Neuronal stem cell (in vitro differentiated cells): ENCODE results near the gene MAPK14.

Experiments used
- DNase-seq: peaks from one replicate; pipeline ENCODE4 v3.0.0-alpha.2; 2013; ENCODE audit warnings: low spot score
- H2AFZ ChIP-seq: one replicate; pipeline ENCODE4 v1.6.1; 2013; ENCODE audit warnings: mild to moderate bottlenecking, low read length, inconsistent platforms
- H2AK5ac ChIP-seq: 2 replicates; pipeline ENCODE4 v1.6.1; 2013; ENCODE audit warnings: low read depth, mild to moderate bottlenecking, inconsistent platforms, low read length, moderate library complexity, mixed read lengths
- H2BK120ac ChIP-seq: 2 replicates; pipeline ENCODE4 v1.6.1; 2013; ENCODE audit warnings: low read depth, mild to moderate bottlenecking, inconsistent platforms, low read length, moderate library complexity, mixed read lengths
- H2BK12ac ChIP-seq: one replicate; pipeline ENCODE4 v1.6.1; 2013; ENCODE audit warnings: low read length, inconsistent platforms
- H2BK15ac ChIP-seq: 2 replicates; pipeline ENCODE4 v1.6.1; 2013; ENCODE audit warnings: mild to moderate bottlenecking, low read length, inconsistent platforms, mixed read lengths
- H2BK5ac ChIP-seq: one replicate; pipeline ENCODE4 v1.6.1; 2013; ENCODE audit warnings: inconsistent platforms, mild to moderate bottlenecking, low read length, moderate library complexity
- H3K14ac ChIP-seq: one replicate; pipeline ENCODE4 v1.6.1; 2013; ENCODE audit warnings: low read length, inconsistent platforms
- H3K18ac ChIP-seq: 2 replicates; pipeline ENCODE4 v1.6.1; 2013; ENCODE audit warnings: low read length, inconsistent platforms
- H3K23ac ChIP-seq: 2 replicates; pipeline ENCODE4 v1.6.1; 2013; ENCODE audit warnings: low read depth, mild to moderate bottlenecking, mixed read lengths, low read length, inconsistent platforms; ENCODE audit not compliant: poor library complexity
- H3K27ac ChIP-seq: replicated peaks from 3 replicates; pipeline ENCODE4 v1.5.1; 2013; ENCODE audit warnings: low read length, inconsistent platforms
- H3K27me3 ChIP-seq, 3 experiments: 2 replicates each; pipeline ENCODE4 v1.6.1; 2013; ENCODE audit warnings: low read length in 3 of 3, mild to moderate bottlenecking in 2 of 3, inconsistent platforms in 1 of 3, low read depth in 1 of 3, mixed read lengths in 1 of 3, moderate library complexity in 1 of 3; ENCODE audit not compliant: control insufficient read depth in 3 of 3, insufficient read depth in 3 of 3
- H3K36me3 ChIP-seq, 2 donors: replicated peaks in 1 of 2; 2 replicates each; pipeline ENCODE4 v1.6.1; 2013; ENCODE audit warnings: low read length in 2 of 2; ENCODE audit not compliant: control insufficient read depth in 2 of 2, insufficient read depth in 2 of 2
- H3K4ac ChIP-seq: 2 replicates; pipeline ENCODE4 v1.6.1; 2013; ENCODE audit warnings: inconsistent platforms, mild to moderate bottlenecking, low read length, moderate library complexity
- H3K4me1 ChIP-seq, 2 donors: 1 replicate in 1 of 2; 2 replicates in 1 of 2; pipeline ENCODE4 v1.6.1; 2013; ENCODE audit warnings: low read length in 2 of 2, low read depth in 1 of 2; ENCODE audit not compliant: control insufficient read depth in 2 of 2, insufficient read depth in 1 of 2
- H3K4me2 ChIP-seq: one replicate; pipeline ENCODE4 v1.6.1; 2013; ENCODE audit warnings: mild to moderate bottlenecking, low read length, inconsistent platforms; ENCODE audit not compliant: insufficient read depth, poor library complexity, severe bottlenecking
- H3K4me3 ChIP-seq, 2 donors: 2 replicates each; pipeline ENCODE4 v1.5.1; 2013; ENCODE audit warnings: low read length in 2 of 2, mild to moderate bottlenecking in 2 of 2, inconsistent platforms in 1 of 2, moderate library complexity in 1 of 2
- H3K79me1 ChIP-seq: one replicate; pipeline ENCODE4 v1.6.1; 2013; ENCODE audit warnings: low read depth, mild to moderate bottlenecking, inconsistent platforms, low read length, moderate library complexity
- H3K9ac ChIP-seq: one replicate; pipeline ENCODE4 v1.6.1; 2013; ENCODE audit warnings: mild to moderate bottlenecking, low read depth, low read length, inconsistent platforms; ENCODE audit not compliant: poor library complexity
- H3K9me3 ChIP-seq, 2 donors: replicated peaks in 1 of 2; 2 replicates each; pipeline versions ENCODE3 to v1.6.1; 2013; ENCODE audit warnings: low read length in 2 of 2, mild to moderate bottlenecking in 2 of 2, inconsistent platforms in 1 of 2, low read depth in 1 of 2, mixed read lengths in 1 of 2, moderate library complexity in 1 of 2; ENCODE audit not compliant: control insufficient read depth in 2 of 2, insufficient read depth in 1 of 2
- H4K8ac ChIP-seq: one replicate; pipeline ENCODE4 v1.6.1; 2013; ENCODE audit warnings: low read depth, mild to moderate bottlenecking, inconsistent platforms, low read length, moderate library complexity
- H4K91ac ChIP-seq: one replicate; pipeline ENCODE4 v1.6.1; 2013; ENCODE audit warnings: low read length, low read depth, mild to moderate bottlenecking, inconsistent platforms; ENCODE audit not compliant: poor library complexity
- WGBS, 2 donors: extraction: QIAGEN DNeasy Blood & Tissue Kit; methylation state at CpG; one replicate each; pipeline ENCODE4 v1.1.7; 2013; ENCODE audit warnings: missing lambda C conversion rate in 2 of 2, mixed read lengths in 1 of 2; ENCODE audit not compliant: insufficient read length in 2 of 2, insufficient replicate concordance in 1 of 2; ENCODE audit errors: extremely low coverage in 2 of 2; 5-methylcytosine and 5-hydroxymethylcytosine counted together

MAPK14 gene

GRCh38 chr6:36025260-36025931 is 2.2 kb upstream of the MAPK14 start:
- Histone ChIP-seq H3K4me3 (no peak overlapping the region), H3K4ac (no peak overlapping the region), H3K23ac (no peak overlapping the region), H3K9me3 (no peaks in the 10 kb centered on the region), H3K18ac (no peak overlapping the region), H3K27ac (no peak overlapping the region), H3K36me3 (no peaks in the 10 kb centered on the region), H2BK15ac (no peak overlapping the region), H4K91ac (no peak overlapping the region), H3K9ac (no peak overlapping the region), H3K14ac (no peak overlapping the region), H3K79me1 (peaks cover 6% of the 10 kb centered on the region), H2AFZ (no peak overlapping the region), H3K4me1 (peaks cover 9 to 12% of the 10 kb centered on the region in 2 donors), H2BK5ac (no peak overlapping the region), H2BK12ac (no peak overlapping the region), H3K4me2 (no peak overlapping the region), H2AK5ac (no peak overlapping the region), H2BK120ac (no peak overlapping the region), H4K8ac (no peak overlapping the region), H3K27me3 (no peaks in the 10 kb centered on the region)
- DNase-seq = no peak
- WGBS, 2 donors = no CpG with 5 or more reads among the region's 1 CpG

DNA sequence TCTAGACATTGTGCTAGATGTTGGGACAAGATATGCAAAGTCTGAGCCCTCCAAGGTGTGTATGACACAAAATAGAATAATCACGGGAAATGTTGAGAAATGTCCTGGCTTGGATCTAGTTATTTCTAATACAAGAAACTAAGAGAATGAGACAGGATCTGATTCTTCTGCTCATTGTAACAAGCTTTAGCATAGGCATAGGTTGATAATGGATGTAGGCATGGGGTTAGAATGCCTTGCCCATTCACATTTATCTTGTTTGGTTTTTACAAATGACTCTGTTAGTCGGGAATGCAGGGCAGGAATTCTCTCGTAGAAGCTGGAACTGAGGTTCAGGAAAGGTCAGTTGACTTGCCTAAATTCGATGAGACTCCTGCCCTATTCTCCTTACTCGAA is 1.7 kb upstream of the MAPK14 start:
- H2BK5ac ChIP-seq = no peak overlapping the region
- no peak overlapping the region for H4K8ac ChIP-seq
- H3K79me1 ChIP-seq = peaks cover 6% of the 10 kb centered on the region
- H3K9ac ChIP-seq = no peak overlapping the region
- no peak overlapping the region for H2BK15ac ChIP-seq
- H3K18ac ChIP-seq = no peak overlapping the region
- H2AFZ ChIP-seq = peak overlapping the region; percentile 17
- no peak overlapping the region for H2BK120ac ChIP-seq
- no peaks in the 10 kb centered on the region for H3K9me3 ChIP-seq
- no peaks in the 10 kb centered on the region for H3K36me3 ChIP-seq
- H3K27me3 ChIP-seq = no peaks in the 10 kb centered on the region
- H3K4me2 ChIP-seq = no peak overlapping the region
- no peak overlapping the region for H3K4ac ChIP-seq
- no peak overlapping the region for H2AK5ac ChIP-seq
- no peak overlapping the region for H3K27ac ChIP-seq
- H3K23ac ChIP-seq = no peak overlapping the region
- H3K4me3 ChIP-seq = no peak overlapping the region
- peaks cover 9 to 12% of the 10 kb centered on the region in 2 donors for H3K4me1 ChIP-seq
- no peak overlapping the region for H3K14ac ChIP-seq
- H4K91ac ChIP-seq = no peak overlapping the region
- no CpG with 5 or more reads among the region's 5 CpGs for whole genome bisulfite sequencing, 2 donors
- no peak for DNase-seq
- no peak overlapping the region for H2BK12ac ChIP-seq

GRCh38 chr6:36028088-36028876 is 674 bp downstream of the MAPK14 start:
- peak overlapping the region; percentile 84 for H2BK15ac ChIP-seq
- H3K4me1 ChIP-seq = peaks cover 11 to 12% of the 10 kb centered on the region in 2 donors
- peak overlapping the region; percentile 85 for H2BK5ac ChIP-seq
- H3K14ac ChIP-seq = peak overlapping the region; percentile 99
- H3K4ac ChIP-seq = peak overlapping the region; percentile 95
- no CpG with 5 or more reads among the region's 44 CpGs for WGBS, 2 donors
- peak overlapping the region; percentile 94 for H3K27ac ChIP-seq
- H3K27me3 ChIP-seq = no peaks in the 10 kb centered on the region
- H3K36me3 ChIP-seq = no peaks in the 10 kb centered on the region
- peak overlapping the region; percentile 92 for H3K23ac ChIP-seq
- H2AK5ac ChIP-seq = peak overlapping the region; percentile 93
- no peak overlapping the region for H4K91ac ChIP-seq
- peak overlapping the region; percentile 34 for H2BK120ac ChIP-seq
- H3K9me3 ChIP-seq = no peaks in the 10 kb centered on the region
- peak; percentile 24 for DNase-seq
- H3K79me1 ChIP-seq = peaks cover 6% of the 10 kb centered on the region
- H3K4me2 ChIP-seq = peak overlapping the region; percentile 86
- no peak overlapping the region for H4K8ac ChIP-seq
- H3K18ac ChIP-seq = peak overlapping the region; percentile 97
- peak overlapping the region; percentile 98 to 99 for H3K4me3 ChIP-seq
- H2AFZ ChIP-seq = peak overlapping the region; percentile 95
- peak overlapping the region; percentile 35 for H2BK12ac ChIP-seq
- H3K9ac ChIP-seq = peak overlapping the region; percentile 100

GRCh38 chr6:36028877-36029324 is 1.3 kb downstream of the MAPK14 start:
- Histone ChIP-seq H3K27ac (no peak overlapping the region), H3K4me2 (peak overlapping the region; percentile 59), H2AFZ (peak overlapping the region; percentile 95), H4K91ac (no peak overlapping the region), H3K9ac (peak overlapping the region; percentile 30), H3K23ac (no peak overlapping the region), H3K9me3 (no peaks in the 10 kb centered on the region), H3K27me3 (no peaks in the 10 kb centered on the region), H2BK15ac (no peak overlapping the region), H3K79me1 (peaks cover 6% of the 10 kb centered on the region), H3K36me3 (no peaks in the 10 kb centered on the region), H3K18ac (no peak overlapping the region), H2AK5ac (no peak overlapping the region), H3K4me3 (peak overlapping the region; percentile 98 to 99), H2BK5ac (peak overlapping the region; percentile 85), H3K4me1 (peaks cover 9% of the 10 kb centered on the region in 2 donors), H2BK120ac (no peak overlapping the region), H2BK12ac (no peak overlapping the region), H3K4ac (no peak overlapping the region), H4K8ac (no peak overlapping the region), H3K14ac (no peak overlapping the region)
- no CpG with 5 or more reads among the region's 13 CpGs for WGBS, 2 donors
- peak; percentile 29 for DNase-seq
